HG02678 (cell line): ENCODE results near the gene NT5C2.
"Not testable (repeated sequence)": the region's sequence is repeated elsewhere in the genome, so short reads cannot be mapped to it uniquely, and the experiment has no call there.

ENCODE experiments used
- ATAC-seq: cut with Tn5 transposase; IDR thresholded peaks from one replicate; pipeline ENCODE4 v1.9.1; 2021; ENCODE audit warnings: mild to moderate bottlenecking, moderate library complexity; ENCODE audit not compliant: unreplicated experiment

NT5C2 gene

GRCh38 chr10:103167554-103167953 is 25.5 kb downstream of the NT5C2 start:
- not testable (repeated sequence) for ATAC-seq

GRCh38 chr10:103166523-103166922 is 26.5 kb downstream of the NT5C2 start:
- ATAC-seq: no peak

DNA sequence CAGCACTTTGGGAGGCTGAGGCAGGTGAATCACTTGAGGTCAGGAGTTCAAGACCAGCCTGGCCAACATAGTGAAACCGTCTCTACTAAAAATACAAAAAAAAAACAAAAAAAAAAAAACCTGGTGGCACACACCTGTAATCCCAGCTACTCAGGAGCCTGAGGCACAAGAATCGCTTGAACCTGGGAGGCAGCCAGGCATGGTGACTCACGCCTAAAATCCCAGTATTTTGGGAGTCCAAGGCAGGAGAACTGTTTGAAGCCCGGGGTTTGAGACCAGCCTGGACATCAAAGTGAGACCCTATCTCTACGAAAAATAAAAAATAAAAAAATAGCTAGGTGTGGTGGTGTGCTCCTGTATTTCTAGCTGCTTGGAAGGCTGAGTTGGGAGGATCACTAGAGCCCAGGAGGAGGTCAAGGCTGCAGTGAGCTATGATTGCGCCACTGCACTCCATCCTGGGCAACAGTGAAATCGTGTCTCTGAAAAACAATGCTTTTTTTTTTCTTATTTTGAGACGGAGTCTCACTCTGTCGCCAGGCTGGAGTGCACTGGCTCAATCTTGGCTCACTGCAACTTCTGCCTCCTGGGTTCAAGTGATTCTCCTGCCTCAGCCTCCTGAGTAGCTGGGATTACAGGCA is 29.2 kb downstream of the NT5C2 start:
- ATAC-seq: not testable (repeated sequence)

DNA sequence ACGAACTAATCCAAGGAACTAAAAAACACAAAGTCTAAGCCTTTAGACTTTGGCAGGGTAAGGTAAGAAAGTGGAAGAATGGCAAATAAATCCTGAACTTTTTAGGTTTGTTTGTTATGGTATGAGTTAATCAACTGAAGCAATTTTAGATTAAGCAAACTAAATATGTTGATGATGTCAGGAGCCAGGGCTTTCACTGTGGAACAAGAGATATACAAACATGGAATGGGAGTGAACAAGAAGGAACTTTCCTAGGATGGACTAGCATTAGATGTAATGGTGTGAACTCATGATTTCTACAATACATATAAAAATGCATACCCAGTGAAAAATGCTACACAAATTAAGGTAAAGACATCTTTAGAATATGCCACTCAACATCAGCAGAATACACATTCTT is 35.8 kb downstream of the NT5C2 start:
- ATAC-seq: no peak

DNA sequence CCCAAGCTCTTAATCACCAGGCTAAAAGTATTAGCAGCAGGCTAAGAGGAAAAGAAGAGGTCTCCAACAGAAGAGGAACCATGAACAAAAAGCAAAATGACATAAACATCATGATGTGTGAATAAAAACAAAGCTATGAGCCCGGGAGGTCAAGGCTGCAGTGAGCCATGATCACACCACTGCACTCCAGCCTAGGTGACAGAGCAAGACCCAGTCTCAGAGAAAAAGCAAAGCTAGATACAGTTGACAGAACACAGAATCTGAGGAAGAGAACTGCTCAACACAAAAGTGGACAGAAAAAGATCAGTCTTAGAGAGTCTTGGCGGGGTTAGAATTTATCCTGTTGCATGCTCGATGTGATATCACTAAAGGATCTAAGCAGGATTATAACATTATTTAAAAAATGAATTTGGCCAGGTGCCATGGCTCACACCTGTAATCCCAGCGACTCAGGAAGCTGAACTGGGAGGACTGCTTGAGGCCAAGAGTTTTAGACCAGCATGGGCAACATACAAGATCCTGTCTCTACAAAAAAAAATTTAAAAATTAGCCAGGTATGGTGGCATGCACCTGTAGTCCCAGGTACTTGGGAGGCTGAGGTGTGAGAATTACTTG is 37.5 kb downstream of the NT5C2 start:
- ATAC-seq: no peak

- ATAC-seq: no peak
Observed at GRCh38 chr10:103154521-103155299, 38.4 kb downstream of the NT5C2 start.

DNA sequence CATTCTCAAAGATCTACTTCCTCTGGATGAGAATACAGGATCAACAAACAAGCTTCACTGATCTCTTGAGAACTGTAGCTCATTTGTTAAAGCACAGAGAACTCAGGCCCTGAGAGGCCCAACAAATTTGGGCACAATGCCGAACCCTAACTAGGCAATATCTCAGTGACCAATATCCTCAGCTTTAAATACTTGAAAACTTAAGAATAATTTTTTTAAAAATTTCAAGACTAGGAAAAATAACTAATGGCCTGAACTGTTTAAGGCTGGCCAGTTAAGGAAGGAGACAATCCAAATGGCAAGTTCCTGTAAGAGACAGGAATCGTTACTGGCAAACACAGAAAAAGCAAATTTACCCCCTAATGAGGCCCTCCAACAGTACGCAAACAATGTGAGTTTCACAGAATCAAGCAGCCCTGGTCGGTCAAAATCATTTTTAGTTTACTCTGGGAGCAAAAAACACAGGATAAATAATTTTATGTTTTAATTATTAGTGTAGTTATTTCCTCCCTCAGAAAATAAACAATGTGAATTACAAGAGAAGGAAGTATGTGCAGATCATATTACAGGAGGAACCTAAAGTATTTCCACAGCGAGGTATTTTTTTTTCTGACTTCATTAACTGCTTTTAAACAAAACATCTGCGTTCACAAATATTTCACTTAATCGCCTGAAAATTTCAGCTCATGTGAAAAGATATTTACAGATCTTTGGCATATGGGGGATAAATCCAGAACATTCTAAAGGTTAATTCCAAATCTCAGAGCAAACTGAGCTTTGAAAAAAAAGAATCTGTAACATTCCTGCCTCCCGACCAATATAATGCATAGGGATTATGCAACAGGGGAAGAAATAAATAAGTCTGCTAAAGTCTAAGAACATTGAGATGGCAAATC is 39.5 kb downstream of the NT5C2 start:
- ATAC-seq: no peak

- no peak for ATAC-seq
Observed at GRCh38 chr10:103149991-103150622, 43.0 kb downstream of the NT5C2 start.

GRCh38 chr10:103147645-103148044 is 45.4 kb downstream of the NT5C2 start:
- no peak for ATAC-seq

- no peak for ATAC-seq
Observed at GRCh38 chr10:103145860-103146466, 47.1 kb downstream of the NT5C2 start.

DNA sequence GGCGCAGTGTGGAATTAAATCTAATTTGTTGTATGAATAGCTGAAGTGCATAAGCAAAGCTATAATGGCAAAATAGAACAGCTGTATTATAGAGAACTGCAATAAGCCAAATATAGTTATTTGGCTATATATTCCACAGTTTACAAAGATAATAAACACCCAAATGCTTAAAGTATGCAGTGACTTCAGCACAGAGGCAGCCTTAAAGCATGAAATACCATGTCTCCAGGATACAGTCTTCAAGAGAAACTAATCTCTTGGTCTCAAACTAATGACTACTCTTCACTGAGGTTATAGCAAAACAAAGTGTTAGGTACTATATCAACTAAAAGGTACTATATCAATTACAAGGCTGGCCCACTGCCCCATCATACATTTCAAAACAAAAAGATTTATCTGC is 48.0 kb downstream of the NT5C2 start:
- ATAC-seq: no peak

DNA sequence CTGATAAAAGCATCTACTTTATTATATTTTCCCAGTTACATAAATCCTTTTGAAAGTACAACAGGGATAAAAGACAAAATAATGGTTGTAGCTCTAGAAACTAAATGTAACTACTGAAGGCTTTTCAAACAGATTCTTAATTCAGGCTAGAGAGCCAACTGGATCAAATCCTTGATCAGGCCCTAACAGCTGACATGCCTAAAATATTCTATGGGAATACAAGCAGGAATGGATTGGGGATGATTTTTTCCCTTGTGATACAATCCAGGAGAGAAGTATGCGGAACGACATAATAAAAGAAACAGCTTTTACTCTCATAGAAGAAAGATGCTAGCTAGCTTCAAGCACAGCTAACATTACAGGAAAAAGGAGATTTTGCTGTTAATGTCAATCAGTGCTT is 49.0 kb downstream of the NT5C2 start:
- no peak for ATAC-seq

DNA sequence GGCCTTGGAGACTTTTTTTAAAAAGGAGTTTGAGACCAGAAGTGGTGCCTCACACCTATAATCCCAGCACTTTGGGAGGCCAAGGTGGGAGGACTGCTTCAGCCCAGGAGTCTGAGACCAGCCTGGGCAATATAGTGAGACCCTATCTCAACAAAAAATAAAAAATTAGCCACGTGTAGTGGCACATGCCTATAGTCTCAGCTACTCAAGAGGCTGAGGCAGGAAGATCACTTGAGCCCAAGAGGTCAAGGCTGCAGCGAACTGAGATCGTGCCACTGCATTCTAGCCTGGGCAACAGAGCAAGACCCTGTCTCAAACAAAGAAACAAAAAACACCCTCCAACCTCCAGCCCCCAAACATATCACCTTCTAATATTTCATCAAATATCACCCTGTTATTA is 49.4 kb downstream of the NT5C2 start:
- ATAC-seq: not testable (repeated sequence)

DNA sequence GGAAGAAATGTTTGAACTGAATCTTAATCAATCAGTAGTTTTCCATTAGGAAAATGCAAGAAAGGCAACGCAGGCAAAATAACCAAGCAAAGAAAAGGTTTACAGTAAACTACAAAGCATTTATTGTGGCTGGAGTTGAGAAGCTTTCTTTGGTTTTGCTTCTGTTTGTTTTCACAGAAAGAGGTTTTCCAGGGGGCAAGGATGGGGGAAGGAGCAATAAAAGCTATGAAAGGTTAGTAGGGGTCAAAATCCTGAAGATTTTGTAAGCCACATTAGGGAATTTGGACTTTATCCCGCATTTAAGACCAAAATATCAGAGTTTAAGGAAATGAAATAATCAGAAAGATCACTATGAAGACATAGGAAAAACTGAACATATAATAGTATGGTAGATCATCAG is 51.1 kb downstream of the NT5C2 start:
- ATAC-seq: no peak

DNA sequence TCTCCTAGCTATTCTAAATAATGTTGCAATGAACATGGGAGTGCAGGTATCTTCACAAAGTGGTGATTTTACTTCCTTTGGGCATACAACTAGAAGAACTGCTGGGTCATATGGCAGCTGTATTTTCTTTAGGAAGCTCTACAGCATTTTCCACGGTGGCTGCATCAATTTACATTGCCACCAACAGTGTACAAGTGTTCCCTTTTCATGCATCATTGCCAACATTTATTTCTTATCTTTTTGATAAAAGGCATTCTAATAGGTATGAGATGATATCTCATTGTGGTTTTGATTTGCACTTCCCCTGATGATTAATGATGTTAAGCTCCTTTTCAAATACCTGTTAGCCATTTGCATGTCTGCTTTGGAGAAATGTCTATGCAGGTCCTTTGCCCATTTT is 52.6 kb downstream of the NT5C2 start:
- no peak for ATAC-seq

DNA sequence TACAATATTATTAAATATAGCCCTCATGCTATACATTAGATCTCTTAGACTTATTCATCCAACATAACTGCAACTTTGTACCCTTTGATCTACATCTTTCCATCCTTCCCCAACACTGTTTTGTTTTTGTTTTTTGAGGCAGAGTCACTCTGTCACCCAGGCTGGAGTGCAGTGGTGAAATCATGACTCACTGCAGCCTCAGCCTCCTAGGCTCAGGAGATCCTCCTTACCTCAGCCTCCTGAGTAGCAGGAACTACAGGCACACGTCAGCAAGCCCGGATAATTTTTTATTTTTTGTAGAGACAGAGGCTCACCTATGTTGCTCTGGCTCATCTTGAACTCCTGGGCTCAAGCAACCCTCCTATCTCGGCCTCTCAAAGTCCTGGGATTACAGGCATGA is 53.3 kb downstream of the NT5C2 start:
- no peak for ATAC-seq

GRCh38 chr10:103135168-103135567 is 57.9 kb downstream of the NT5C2 start:
- ATAC-seq: not testable (repeated sequence)

DNA sequence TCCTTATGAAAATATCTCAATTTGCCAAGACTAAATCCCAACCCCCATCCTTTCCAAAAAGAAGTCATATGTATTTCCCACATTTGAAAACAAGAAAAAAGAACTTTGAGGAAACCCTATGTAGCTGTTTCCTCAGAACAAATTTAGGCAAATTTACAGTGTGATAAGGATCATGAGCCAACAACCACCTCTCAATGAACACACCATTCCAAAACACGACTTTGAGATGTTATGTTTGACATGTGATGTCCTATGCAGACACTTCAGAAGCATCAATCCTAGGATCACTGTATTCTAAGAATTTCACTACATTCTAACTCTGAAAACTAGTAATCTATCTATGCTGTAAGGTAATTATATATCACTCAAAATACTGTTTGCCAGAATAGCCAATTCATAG is 62.2 kb downstream of the NT5C2 start:
- ATAC-seq: no peak

DNA sequence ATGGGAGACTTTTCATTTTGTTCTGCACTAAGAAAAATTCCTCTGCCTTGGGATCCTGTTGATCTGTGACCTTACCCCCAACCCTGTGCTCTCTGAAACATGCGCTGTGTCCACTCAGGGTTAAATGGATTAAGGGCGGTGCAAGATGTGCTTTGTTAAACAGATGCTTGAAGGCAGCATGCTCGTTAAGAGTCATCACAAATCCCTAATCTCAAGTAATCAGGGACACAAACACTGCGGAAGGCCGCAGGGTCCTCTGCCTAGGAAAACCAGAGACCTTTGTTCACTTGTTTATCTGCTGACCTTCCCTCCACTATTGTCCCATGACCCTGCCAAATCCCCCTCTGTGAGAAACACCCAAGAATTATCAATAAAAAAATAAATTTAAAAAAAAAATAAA is 62.9 kb downstream of the NT5C2 start:
- ATAC-seq: not testable (repeated sequence)

GRCh38 chr10:103127241-103127640 is 65.8 kb downstream of the NT5C2 start:
- ATAC-seq: no peak
